GM12878 (cell line): ENCODE results near the gene STAT4. TPM values are rescaled to one million over a fixed set of nuclear protein-coding genes. Genes with fewer than 3 reads are reported as not detected.

ENCODE experiments used
- BCL11A ChIP-seq: IDR thresholded peaks from 2 replicates; pipeline ENCODE4 v1.6.1; 2011; ENCODE audit warnings: low read depth, low read length
- CBX5 ChIP-seq: sonication (generic); IDR thresholded peaks from 2 replicates; pipeline ENCODE4 v1.6.1; 2016; ENCODE audit warnings: low read depth, moderate library complexity, mild to moderate bottlenecking, inconsistent platforms
- CHD1 ChIP-seq: IDR thresholded peaks from 2 replicates; pipeline ENCODE4 v1.6.1; 2012; ENCODE audit warnings: low read depth, low read length, improper control_type of control experiment
- CTCF ChIP-seq, 3 experiments: IDR thresholded peaks in 2 of 3; conservative IDR thresholded peaks in 1 of 3; 2 replicates each; pipeline ENCODE4 v1.5.1; 2011; ENCODE audit warnings: low read depth in 3 of 3, low read length in 3 of 3, mild to moderate bottlenecking in 3 of 3, control low read depth in 2 of 3, moderate library complexity in 2 of 3, inconsistent platforms in 1 of 3, mixed read lengths in 1 of 3; ENCODE audit not compliant: control insufficient read depth in 2 of 3, insufficient read depth in 1 of 3; ENCODE audit errors: extremely low read depth in 1 of 3
- EP300 ChIP-seq, 2 experiments: fragments of 150-350 bp in 1 of 2; IDR thresholded peaks; 2 replicates each; pipeline ENCODE4 v1.6.1; 2011 to 2012; ENCODE audit warnings: low read depth in 2 of 2, low read length in 2 of 2, borderline replicate concordance in 1 of 2, improper control_type of control experiment in 1 of 2, inconsistent platforms in 1 of 2; ENCODE audit not compliant: control insufficient read depth in 1 of 2
- GATAD2B ChIP-seq: fragments of 450-650 bp; conservative IDR thresholded peaks from 2 replicates; pipeline ENCODE4 v1.6.1; 2017; ENCODE audit warnings: low read depth, mild to moderate bottlenecking, moderate library complexity
- KAT2A ChIP-seq: conservative IDR thresholded peaks from 2 replicates; pipeline ENCODE4 v1.6.1; 2011; ENCODE audit warnings: low read depth, low read length; ENCODE audit not compliant: control insufficient read depth
- LARP7 ChIP-seq: fragments of 450-650 bp; IDR thresholded peaks from 2 replicates; pipeline ENCODE4 v1.6.1; 2017; ENCODE audit warnings: mild to moderate bottlenecking
- MEF2B ChIP-seq: fragments of 450-650 bp; IDR thresholded peaks from 2 replicates; pipeline ENCODE4 v1.6.1; 2018; ENCODE audit warnings: mild to moderate bottlenecking, moderate library complexity; ENCODE audit not compliant: partially characterized antibody, poor library complexity, severe bottlenecking
- NFYB ChIP-seq: IDR thresholded peaks from 2 replicates; pipeline ENCODE4 v1.6.1; 2011; ENCODE audit warnings: low read depth, mild to moderate bottlenecking, low read length, improper control_type of control experiment, moderate library complexity; ENCODE audit not compliant: insufficient read depth
- NKRF ChIP-seq: fragments of 450-650 bp; conservative IDR thresholded peaks from 2 replicates; pipeline ENCODE4 v1.6.1; 2017; ENCODE audit warnings: mild to moderate bottlenecking, moderate library complexity
- PAX5 ChIP-seq: IDR thresholded peaks from 2 replicates; pipeline ENCODE4 v1.6.1; 2011; ENCODE audit warnings: low read depth, low read length, borderline replicate concordance
- PML ChIP-seq: IDR thresholded peaks from 2 replicates; pipeline ENCODE4 v1.6.1; 2012; ENCODE audit warnings: low read length, inconsistent platforms
- PRDM15 ChIP-seq: fragments of 450-650 bp; formaldehyde crosslinking; IDR thresholded peaks from 2 replicates; pipeline ENCODE4 v1.4.0; 2020; ENCODE audit warnings: mild to moderate bottlenecking, moderate library complexity
- RAD51 ChIP-seq: fragments of 450-650 bp; IDR thresholded peaks from 2 replicates; pipeline ENCODE4 v1.6.1; 2016; ENCODE audit warnings: moderate library complexity, mild to moderate bottlenecking, inconsistent platforms
- RFX5 ChIP-seq: IDR thresholded peaks from 2 replicates; pipeline ENCODE4 v1.6.1; 2011; ENCODE audit warnings: low read depth, low read length, improper control_type of control experiment
- SIX5 ChIP-seq: IDR thresholded peaks from 2 replicates; pipeline ENCODE4 v1.6.1; 2011; ENCODE audit warnings: mild to moderate bottlenecking, low read depth, low read length, moderate library complexity; ENCODE audit not compliant: severe bottlenecking
- SPI1 ChIP-seq: IDR thresholded peaks from 2 replicates; pipeline ENCODE4 v1.6.1; 2011; ENCODE audit warnings: low read depth, mild to moderate bottlenecking, low read length, moderate library complexity, borderline replicate concordance; ENCODE audit not compliant: insufficient read depth
- SRF ChIP-seq, 2 experiments: IDR thresholded peaks; 2 replicates each; pipeline ENCODE4 v1.6.1; 2011; ENCODE audit warnings: low read depth in 2 of 2, low read length in 2 of 2, mild to moderate bottlenecking in 1 of 2, moderate library complexity in 1 of 2
- SUPT20H ChIP-seq: IDR thresholded peaks from 2 replicates; pipeline ENCODE4 v1.6.1; 2011; ENCODE audit warnings: low read depth, mild to moderate bottlenecking, low read length, moderate library complexity, borderline replicate concordance; ENCODE audit not compliant: control insufficient read depth
- TCF3 ChIP-seq: IDR thresholded peaks from 2 replicates; pipeline ENCODE4 v1.6.1; 2012; ENCODE audit warnings: low read depth, mild to moderate bottlenecking, low read length, borderline replicate concordance; ENCODE audit not compliant: insufficient read depth
- polyA plus RNA-seq, 11 experiments: library from polyadenylated mRNA; depleted of rRNA in 4 of 11; unstranded in 6 of 11; stranded (reverse) in 5 of 11; fragments of >200 nt; fragmentation: Nextera tagmentation in 4 of 11; fragmentation: Illumina TruSeq in 1 of 11; extraction: Ambion mirVana in 4 of 11; extraction: Trizol in 1 of 11; gene quantifications; 1 replicate in 1 of 11; 2 replicates in 10 of 11; pipeline versions ENCODE4 v1.2.1 to v1.2.3, GENCODE V29; 2011 to 2016; ENCODE audit warnings: inconsistent platforms in 2 of 11, missing spikeins in 2 of 11, low read depth in 1 of 11
- total RNA-seq, 4 experiments: library from RNA; depleted of rRNA in 3 of 4; stranded (reverse); fragments of >200 nt in 3 of 4; fragmentation: Illumina TruSeq in 1 of 4; extraction: Trizol in 1 of 4; gene quantifications; 2 replicates each; pipeline versions ENCODE4 v1.2.1 to v1.2.3, GENCODE V29; 2013 to 2021

Gene STAT4
- total and polyA plus RNA-seq, 10 of the 15 experiments (the other 5 are each of a cell fraction or from before 2014, with no cell fraction given), result 3.1 to 9.3 (median 7.1) TPM

GRCh38 chr2:191013932-191014652 lies 136.7 kb downstream of the STAT4 start, which contains the start of gene STAT1 (continued):
- TF ChIP-seq CTCF (IDR thresholded peaks at IDR 0.05 in 2 of 3, conservative IDR thresholded peaks at IDR 0.05 in 1 of 3; ENCODE audit: control insufficient read depth in 2 of 3, extremely low read depth in 1 of 3, insufficient read depth in 1 of 3, low read depth in 3 of 3, low read length in 3 of 3) (peak in 1 of 3 experiments; percentile 1; a peak in 1 of 6 replicates), CHD1 (no peak), PAX5 (peak; percentile 87), CBX5 (peak; percentile 95), PML (peak; percentile 98), GATAD2B (peak; percentile 95), NFYB (peak; percentile 91), TCF3 (peak; percentile 95), PRDM15 (no peak), SPI1 (no peak), RAD51 (no peak), BCL11A (peak; percentile 76), EP300 (IDR thresholded peaks at IDR 0.05; ENCODE audit: borderline replicate concordance in 1 of 2, control insufficient read depth in 1 of 2, low read depth in 2 of 2, low read length in 2 of 2) (peak; percentile 75 to 100), RFX5 (0 out of 2 replicates have a peak, but pooled peaks have one; percentile 23), NKRF (peak; percentile 93), SRF (IDR thresholded peaks at IDR 0.05; ENCODE audit: low read depth in 2 of 2, low read length in 2 of 2) (no peak; a peak in 1 of 4 replicates), SIX5 (peak; percentile 12), KAT2A (no peak), LARP7 (peak; percentile 98), MEF2B (peak; percentile 56), SUPT20H (no peak)
